IPS DF 4.7 (cell line): Measurements from ENCODE around the gene NKTR.

Experiments used
- DNase-seq: peaks from one replicate; pipeline ENCODE4 v3.0.0-alpha.2; 2013; ENCODE audit warnings: low spot score; ENCODE audit errors: extremely low read depth

Gene NKTR

DNA sequence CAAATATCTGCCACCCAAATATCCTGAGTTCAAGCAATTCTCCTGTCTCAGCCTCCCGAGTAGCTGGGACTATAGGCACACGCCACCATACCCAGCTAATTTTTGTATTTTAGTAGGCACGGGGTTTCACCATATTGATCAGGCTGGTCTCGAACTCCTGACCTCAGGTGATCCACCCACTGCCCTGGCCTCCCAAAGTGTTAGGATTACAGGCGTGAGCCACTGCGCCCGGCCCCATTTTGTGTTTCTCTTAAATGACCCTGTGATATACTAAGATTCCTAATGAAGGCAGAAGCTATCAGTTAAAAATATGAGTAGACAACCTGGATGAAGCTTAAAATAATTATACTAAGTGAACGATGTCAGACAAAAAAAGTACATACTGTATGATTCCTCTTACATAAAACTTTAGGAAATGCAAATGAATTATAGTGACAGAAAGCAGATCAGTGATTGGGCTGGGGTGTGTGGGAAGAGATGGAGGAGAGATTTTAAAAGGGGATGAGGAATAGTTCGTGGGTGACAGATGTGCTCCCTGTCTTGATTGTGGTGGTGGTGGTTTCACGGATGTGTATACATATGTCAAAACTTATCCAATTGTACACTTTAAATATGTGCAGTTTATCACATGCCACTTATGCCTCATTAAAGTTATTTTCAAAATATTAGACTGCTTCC lies 81.0 kb downstream of the NKTR start:
- DNase-seq = no peak

DNA sequence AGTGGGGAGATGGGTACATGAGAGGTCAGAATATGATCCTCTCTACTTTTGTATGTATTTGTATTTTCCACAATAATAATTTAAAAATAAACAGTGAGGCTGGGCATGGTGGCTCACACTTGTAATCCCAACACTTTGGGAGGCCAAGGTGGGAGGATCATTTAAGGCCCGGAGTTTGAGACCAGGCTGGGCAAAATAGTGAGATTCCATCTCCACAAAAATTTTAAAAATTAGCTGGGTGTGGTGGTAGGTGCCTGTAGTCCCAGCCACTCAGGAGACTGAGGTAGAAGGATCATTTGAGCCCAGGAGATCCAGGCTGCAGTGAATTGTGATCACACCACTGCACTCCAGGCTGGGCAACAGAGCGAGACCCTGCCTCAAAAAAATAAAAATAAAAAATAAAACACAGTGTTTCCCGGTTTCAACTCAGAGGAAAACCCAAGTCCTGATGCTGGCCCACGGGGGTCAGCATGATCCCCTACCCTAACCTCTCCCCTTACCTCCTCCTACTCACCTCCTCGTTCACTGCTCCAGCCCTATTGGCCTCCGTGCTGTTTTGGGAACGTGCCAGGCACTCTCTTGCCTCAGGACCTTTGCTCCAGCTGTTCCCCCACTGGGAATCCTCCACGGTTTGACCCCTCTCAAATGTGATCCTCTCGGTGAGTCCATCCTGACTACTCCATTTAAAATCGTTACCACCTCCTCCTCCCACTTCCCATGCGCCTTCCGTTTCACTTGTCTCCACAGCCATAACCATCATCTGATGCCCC lies 82.0 kb downstream of the NKTR start:
- DNase-seq = no peak

DNA sequence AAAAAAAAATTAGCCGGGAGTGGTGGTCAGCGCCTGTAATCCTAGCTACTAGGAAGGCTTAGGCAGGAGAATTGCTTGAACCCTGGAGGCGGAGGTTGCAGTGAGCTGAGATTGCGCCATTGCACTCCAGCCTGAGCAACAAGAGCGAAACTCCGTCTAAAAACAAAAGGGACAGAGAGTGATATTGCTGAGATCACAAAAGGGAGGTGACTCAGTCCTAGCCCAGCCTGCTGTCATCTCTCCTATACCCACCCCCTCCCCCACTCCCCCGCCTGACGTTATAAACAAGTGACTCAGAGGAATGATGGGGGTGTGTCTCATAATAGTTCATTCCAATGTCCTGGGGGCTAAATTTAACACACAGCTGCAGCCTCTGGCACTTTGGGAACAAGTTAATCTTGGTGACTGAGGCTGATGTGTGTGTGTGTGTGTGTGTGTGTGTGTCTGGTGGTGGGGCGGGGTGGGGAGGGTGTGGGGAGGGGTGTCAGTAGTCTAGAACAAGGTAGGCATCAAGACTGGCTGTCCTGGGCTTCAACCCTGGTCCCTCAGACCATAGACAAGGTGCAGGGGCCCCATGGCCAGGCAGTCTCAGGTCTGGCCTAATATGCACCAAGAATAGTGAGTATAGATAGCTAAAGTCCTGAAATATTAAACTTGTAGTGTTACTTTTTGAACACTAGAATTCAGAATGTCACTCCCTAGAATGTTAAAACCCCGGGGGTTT lies 83.6 kb downstream of the NKTR start:
- no peak for DNase-seq

DNA sequence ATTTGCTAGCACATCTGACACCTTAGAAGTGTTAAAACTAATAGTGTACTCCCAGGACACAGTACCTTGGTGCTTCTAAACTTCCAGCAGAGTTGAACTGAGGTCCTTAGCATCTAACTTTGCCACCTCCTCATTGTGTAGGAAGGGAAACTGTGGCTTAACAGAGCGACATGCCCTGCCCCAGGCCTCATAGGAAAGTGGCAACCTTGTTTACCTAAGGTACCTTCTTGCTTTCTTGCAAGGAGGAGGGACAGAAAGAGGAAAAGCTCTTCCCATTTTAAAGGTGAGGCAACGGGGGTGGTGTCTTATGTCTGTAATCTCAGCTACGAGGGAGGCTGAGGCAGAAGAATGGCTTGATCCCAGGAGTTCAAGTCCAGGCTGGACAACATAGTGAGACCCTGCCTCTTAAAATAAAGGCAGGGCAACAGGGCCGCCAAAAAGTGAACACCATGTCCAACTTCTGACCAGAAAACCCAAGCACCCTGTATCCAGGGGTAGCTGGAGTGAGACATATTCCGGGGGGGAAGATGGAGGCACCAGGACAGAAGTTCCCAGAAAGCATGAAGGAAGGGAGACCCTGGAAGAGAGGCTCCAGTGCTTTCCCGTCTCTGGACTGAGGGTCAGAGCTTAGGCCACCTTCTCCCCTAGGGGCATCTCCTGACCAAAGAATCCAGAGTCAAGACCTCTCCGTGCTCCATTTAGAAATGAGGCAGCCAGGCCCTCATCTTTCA lies 84.3 kb downstream of the NKTR start:
- DNase-seq = no peak

DNA sequence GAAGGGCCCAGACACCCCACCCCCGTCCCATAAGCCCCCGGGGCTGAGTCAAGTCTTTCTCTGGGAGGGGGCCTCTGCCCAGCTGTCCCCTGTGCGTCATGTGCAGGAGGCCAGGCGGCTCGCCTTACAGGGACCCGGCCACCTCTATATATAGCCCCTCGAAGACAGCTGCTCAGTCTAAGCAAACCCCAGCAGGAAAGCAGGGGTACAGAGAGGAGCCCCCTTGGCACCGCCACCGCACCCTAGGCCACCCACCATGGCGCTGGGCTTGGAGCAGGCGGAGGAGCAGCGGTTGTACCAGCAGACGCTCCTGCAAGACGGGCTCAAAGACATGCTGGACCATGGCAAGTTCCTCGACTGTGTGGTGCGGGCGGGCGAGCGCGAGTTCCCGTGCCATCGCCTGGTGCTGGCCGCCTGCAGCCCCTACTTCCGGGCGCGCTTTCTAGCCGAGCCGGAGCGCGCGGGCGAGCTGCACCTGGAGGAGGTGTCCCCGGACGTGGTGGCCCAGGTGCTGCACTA lies 84.9 kb downstream of the NKTR start, which contains the start of gene KLHL40:
TSS of gene KLHL40 (plus strand) at position 175 of the 519 bp plus-strand sequence. CDS start at position 257, 82 bp downstream.
- no peak for DNase-seq

DNA sequence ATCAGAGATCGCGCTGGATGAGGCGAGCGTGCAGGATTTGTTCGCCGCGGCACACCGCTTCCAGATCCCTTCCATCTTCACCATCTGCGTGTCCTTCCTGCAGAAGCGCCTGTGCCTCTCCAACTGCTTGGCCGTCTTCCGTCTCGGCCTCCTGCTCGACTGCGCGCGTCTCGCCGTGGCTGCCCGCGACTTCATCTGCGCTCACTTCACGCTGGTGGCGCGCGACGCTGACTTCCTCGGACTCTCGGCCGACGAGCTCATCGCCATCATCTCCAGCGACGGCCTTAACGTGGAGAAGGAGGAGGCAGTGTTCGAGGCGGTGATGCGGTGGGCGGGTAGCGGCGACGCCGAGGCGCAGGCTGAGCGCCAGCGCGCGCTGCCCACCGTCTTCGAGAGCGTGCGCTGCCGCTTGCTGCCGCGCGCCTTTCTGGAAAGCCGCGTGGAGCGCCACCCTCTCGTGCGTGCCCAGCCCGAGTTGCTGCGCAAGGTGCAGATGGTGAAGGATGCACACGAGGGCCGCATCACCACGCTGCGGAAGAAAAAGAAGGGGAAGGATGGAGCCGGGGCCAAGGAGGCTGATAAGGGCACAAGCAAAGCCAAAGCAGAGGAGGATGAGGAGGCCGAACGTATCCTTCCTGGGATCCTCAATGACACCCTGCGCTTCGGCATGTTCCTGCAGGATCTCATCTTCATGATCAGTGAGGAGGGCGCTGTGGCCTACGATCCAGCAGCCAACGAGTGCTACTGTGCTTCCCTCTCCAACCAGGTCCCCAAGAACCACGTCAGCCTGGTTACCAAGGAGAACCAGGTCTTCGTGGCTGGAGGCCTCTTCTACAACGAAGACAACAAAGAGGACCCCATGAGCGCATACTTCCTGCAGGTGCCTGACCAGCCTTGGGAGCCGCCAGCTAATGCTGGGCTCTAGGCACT lies 85.7 kb downstream of the NKTR start:
- no peak for DNase-seq

DNA sequence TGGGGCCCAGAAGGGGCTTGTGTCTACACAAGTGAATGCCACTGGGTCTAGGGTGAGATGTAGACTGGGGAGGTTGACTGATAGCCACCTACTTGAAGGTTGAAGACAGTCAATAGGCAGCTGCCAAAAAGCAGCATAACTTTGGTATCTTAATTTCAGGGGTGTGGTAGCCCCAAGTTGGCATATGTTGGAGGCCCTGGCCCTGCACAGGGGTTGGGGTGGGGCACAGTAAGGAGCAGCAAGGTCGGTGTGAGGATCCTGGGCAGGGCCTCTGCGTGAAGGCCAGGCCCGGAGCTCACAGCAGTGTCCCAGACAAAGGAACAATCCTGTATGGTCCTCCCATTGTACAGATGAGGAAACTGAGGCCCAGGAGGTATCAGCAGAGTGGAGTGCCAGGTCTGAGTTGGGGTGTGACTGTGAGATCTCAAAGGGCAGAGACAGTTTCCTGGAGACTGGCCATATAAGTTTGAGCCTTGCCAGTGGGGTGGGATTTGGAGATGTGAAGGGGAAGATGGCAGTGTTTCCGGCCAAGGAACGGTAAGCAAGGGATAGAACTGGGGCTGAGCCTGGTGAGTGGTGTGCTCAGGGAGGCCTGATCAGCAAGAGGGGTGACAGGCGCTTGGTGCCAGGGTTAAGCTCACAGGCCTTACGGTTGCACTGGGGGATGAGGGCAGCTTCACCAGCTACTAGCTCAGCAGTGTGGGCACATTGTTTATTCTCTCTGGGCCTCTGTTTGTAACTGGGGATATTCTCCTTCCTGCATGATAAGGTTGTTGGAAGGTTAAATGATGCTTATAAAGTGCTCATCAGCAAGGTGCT lies 86.6 kb downstream of the NKTR start:
- DNase-seq = no peak

DNA sequence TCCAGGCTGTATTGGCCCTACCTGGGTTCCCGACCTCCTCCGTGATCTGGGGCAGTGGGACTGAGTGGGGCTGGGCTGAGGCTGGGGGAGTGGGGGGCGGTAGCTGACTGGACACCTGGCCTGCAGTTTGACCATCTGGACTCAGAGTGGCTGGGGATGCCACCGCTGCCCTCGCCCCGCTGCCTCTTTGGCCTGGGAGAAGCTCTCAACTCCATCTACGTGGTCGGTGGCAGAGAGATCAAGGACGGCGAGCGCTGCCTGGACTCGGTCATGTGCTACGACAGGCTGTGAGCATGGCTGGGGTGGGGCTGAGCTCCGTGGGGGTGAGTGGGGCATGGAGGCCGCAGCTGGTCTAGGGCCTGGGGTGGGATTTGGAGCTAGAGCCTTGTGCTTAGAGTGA lies 87.5 kb downstream of the NKTR start:
- DNase-seq = no peak

DNA sequence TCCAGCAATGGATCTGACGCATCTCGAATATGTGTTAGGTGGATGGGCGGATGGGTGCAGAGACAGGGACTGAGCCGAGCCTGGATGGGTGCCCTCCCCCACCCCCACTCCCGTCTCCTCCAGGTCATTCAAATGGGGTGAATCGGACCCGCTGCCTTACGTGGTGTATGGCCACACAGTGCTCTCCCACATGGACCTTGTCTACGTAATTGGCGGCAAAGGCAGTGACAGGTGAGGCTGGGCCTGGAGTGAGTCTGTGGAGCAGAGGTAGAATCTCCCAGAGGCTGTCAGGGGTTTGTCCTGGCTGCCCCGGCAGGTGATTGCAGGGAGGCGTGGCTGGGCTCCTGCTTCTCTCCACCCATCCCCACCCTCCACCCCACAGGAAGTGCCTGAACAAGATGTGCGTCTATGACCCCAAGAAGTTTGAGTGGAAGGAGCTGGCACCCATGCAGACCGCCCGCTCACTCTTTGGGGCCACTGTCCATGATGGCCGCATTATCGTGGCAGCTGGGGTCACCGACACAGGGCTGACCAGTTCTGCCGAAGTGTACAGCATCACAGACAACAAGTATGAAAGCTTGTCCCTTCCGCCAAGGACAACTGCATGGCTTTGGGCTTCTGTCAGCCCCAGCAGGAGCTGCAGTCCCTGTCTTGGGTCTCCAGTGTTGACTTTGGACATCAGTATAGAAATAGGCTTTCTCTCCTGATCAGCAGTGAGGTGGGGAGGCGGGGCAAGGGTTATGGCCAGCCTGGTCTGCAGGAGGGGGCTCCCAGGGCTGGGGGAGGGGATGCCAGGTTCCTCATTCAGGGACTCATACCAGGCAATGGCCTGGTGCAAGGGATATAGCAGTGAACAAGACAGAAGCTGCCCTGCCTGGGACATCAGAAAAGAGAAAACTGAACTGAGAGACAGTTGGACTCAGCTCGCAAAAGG lies 88.3 kb downstream of the NKTR start:
- DNase-seq = no peak

DNA sequence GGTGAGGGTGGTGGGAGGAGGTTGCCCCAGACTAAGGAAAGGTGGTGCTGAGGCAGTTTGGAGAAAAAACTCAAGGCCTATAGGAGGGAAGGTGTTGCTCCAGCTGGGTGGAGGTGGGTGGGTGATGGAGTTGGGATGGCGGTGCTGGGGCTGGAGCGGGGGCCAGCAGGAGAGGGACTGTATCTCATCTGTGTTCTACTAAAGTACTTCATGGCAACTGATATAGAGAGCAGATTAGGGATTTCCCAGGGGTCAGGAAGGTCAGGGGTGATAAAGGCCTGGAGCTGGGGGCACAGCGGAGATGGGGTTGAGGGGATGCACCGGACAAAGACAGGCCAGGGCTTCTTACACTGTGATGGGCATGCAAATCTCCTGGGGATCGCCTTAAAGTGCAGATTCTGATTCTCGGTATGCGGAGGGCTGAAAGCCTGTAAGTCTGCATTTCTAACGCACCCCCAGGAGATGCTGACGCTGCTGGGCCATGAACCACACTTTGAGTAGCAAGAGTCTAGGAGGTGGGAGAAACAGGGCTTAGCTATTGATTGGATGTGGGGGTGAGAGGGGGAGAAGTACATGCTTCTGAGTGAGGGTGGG lies 89.0 kb downstream of the NKTR start:
- no peak for DNase-seq

DNA sequence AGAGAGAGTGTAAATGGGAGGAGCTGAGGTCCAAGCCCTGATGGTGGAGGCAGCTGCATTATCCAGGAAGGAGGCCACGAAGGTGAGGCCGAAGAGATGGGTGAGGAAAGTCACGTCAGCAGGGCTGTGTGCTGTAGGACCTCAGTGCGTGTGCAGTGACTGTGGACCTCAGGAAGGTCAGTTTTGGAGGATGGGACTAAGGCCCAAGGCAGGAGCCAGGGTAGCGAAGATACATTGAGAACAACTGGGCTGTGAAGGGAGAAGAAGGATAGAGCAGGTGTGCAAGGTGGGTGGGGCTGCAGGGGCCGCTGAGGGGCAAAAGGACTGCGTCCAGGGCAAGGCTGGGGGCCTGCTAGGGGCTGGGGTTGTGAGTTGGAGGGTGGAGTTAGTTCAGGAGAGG lies 89.7 kb downstream of the NKTR start:
- DNase-seq = no peak

DNA sequence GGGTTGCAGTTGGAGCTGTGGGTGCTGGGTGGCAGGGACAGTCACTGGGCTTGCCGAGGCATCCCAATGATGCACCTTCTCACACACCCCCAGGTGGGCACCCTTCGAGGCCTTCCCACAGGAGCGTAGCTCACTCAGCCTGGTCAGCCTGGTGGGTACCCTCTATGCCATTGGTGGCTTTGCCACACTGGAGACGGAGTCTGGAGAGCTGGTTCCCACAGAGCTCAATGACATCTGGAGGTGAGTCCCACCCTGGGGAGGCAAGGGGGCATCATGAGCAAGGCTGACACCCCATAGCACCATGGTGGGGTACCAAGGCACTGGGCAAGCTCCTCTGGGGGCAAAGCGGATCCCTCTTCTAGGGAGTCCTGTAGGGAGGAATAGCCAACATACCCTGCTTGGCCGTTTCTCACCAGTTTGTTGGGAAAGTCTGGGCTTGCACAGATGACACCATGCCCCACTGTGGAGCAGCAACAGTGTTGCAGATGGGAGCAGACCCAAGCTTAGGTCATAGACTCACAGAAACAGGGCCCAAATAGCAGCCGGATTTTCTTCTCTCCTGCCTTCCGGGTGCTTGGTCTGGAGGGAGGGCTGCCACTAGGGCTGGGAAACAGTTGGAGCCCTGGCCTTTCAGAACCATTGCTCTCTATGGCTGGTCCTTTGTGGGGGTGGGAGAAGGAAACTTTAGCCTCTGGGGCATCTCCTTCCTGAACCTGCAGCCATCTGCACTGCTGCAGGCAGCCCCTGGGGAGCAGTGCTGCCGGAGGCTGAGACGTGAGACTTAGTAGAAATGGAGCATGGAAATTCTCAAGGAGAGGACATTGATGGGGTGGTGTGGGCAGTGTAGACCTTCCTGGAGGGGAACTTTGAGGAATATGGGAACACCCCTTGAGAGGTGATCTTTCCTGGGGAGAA lies 90.5 kb downstream of the NKTR start:
- no peak for DNase-seq

DNA sequence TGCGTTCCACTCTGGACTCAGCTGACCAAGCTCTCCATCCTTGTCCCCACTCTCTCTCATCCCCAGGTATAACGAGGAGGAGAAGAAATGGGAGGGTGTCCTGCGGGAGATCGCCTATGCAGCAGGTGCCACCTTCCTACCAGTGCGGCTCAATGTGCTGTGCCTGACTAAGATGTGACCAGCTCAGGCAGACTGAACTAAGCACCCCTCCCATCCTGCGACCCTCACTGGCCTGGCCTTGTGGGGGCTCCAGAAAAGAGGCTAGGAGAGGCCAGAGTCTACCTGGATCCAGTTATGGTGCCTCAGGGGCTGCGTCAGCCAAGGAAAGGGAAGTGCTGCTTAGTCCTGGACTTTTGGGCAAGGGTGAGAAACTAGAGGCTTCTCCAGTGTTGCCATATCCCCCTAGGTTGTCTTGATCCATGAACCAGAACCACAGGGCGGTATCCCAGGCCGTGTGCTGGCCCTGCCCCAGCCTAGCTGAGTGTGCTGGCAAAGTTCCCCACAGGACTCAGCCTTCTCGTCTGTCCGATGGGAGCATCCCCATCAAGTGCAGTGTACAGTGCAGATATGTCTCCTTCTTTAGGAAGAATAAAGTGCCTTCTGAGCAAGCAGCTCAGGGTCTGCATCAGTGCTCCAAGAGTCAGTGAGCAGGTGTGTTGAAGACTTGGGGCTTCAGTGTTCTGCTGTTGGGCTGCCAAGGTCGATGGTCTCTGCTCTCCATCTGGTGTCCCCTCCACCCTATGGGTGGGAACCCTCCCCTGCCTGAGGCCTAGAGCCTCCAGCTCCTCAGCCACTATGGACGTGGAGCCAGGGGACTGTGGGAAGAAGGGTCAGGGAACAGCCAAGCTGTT lies 91.6 kb downstream of the NKTR start:
- no peak for DNase-seq

DNA sequence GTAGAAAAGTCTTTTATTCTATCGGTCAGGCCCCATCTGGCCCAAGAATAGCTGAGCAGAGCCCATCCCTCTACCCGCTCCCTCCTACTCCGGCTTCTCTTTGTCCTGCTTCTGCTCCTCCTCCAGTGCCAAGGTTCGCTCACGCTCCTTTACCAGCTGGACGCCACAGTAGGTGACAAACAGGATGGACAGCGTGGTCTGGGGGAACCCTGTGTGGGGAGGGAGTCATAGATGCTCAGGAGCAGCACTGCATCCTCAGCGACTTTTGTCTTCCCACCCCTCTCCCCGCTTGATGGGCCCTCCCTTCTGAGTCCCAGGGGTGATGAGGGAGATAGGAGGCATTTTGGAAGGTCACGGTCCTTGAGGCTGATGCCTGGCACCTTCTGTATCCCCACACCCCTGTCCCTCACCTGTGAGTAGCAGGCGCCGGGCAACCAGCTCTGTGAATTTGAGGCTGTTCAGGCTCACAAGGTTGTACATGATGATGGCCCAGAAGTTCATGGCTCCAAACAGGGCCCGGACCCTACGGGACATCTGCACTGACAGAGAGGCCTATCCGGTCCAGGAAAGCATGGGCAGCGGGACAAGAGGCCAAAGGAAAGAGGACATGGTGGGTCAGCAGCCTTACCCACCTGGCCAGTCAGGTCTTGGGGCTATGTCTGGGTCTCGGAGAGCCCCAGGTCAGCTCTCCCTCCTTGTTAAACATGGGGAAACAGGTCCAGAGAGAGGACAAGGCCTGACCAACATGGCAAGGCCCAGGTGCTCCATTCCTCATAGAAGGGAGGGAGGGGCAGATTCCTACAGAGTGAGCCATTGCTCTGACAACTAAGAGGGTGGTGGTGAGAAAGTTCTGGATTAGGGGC lies 92.4 kb downstream of the NKTR start:
- no peak for DNase-seq

DNA sequence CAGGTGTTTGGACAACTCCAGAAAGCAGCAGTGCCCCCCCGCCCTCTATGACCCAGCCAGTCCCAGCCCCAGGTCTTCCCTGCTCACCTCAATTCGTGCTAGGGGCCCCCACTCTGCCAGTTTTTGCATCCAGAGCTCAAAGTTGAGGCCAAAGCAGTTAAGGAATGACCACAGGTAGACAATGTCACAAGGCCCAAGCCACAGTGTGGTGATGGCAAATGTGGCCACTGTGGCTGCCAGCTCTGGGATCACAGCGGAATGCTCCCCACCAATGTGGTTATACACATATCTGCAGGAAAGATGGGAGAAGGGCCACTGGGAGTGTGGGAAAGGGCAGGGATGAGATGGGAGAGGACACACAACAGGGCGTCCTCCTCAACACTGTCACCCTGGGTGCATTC lies 93.0 kb downstream of the NKTR start:
- DNase-seq = no peak
